AG04449 (cell line): ENCODE measurements around the gene AP4M1.

Experiments used
- CTCF ChIA-PET: fragments of 350-600 bp; formaldehyde crosslinking; extraction: SDS; loops from one replicate; lab custom pipeline; 2021; ENCODE audit warnings: antibody characterized with exemption; lab: Yijun Ruan, JAX
- POLR2A ChIA-PET: fragments of 400-600, 350-600 bp; formaldehyde crosslinking; extraction: SDS; loops from one replicate; lab custom pipeline; 2020; ENCODE audit warnings: antibody characterized with exemption, inconsistent platforms; lab: Yijun Ruan, JAX
- DNase-seq: peaks from one replicate; pipeline ENCODE4 v3.0.0-alpha.2; 2010; ENCODE audit warnings: low read depth, low spot score
- H3K4me3 ChIP-seq: 2 replicates; pipeline ENCODE4 v1.5.1; 2011; ENCODE audit warnings: low read depth, mild to moderate bottlenecking, control low read depth, low read length
- CTCF ChIP-seq: IDR thresholded peaks from one replicate; pipeline ENCODE4 v1.5.1; 2011; ENCODE audit warnings: mild to moderate bottlenecking, moderate library complexity, low read length, control low read depth, inconsistent platforms; ENCODE audit not compliant: insufficient read depth; ENCODE audit errors: missing control alignments

Gene AP4M1

GRCh38 chr7:100155553-100156317 lies 54.3 kb downstream of the AP4M1 start:
- no peak for DNase-seq
- H3K4me3 ChIP-seq = no peak overlapping the region
- ChIA-PET CTCF (interaction anchor here (0.6 to 5.1 kb wide), 2 partner anchors 9 to 24 kb away, joined by 3 to 31 read pairs; no protein-coding TSS in a partner anchor), POLR2A (interaction anchor here (1.0 kb wide), 1 partner anchor 12 kb away, joined by 5 read pairs; the partner anchor contains the start of gene GAL3ST4)
- TF ChIP-seq CTCF = no peak

GRCh38 chr7:100156331-100157068 lies 55.1 kb downstream of the AP4M1 start:
- POLR2A ChIA-PET = interaction anchor here (1.0 kb wide), 1 partner anchor 12 kb away, joined by 5 read pairs; the partner anchor contains the start of gene GAL3ST4
- H3K4me3 ChIP-seq = peak overlapping the region; percentile 10; the same call in 1 of the 2 replicates
- no peak for TF ChIP-seq CTCF
- CTCF ChIA-PET = interaction anchor here (0.6 to 5.1 kb wide), 4 partner anchors 9 to 61 kb away, joined by 3 to 31 read pairs (median 4); no protein-coding TSS in a partner anchor
- DNase-seq = no peak

GRCh38 chr7:100157069-100157333 lies 55.6 kb downstream of the AP4M1 start:
- no peak for DNase-seq
- ChIA-PET POLR2A (interaction anchor here (1.0 to 1.3 kb wide), 2 partner anchors 8 to 11 kb away, joined by 5 to 9 read pairs; partner anchors contain the start of genes GAL3ST4 and LAMTOR4), CTCF (interaction anchor here (1.2 to 5.1 kb wide), 4 partner anchors 9 to 60 kb away, joined by 3 to 31 read pairs (median 4); no protein-coding TSS in a partner anchor)
- TF ChIP-seq CTCF = no peak
- peak overlapping the region; percentile 71 for H3K4me3 ChIP-seq

GRCh38 chr7:100157334-100158228 lies 56.1 kb downstream of the AP4M1 start:
- CTCF ChIA-PET = interaction anchor here (1.1 to 5.1 kb wide), 5 partner anchors 10 to 60 kb away, joined by 3 to 31 read pairs (median 3); no protein-coding TSS in a partner anchor
- TF ChIP-seq CTCF = peak; percentile 24
- POLR2A ChIA-PET = interaction anchor here (1.3 kb wide), 1 partner anchor 9 kb away, joined by 9 read pairs; the partner anchor contains the start of gene LAMTOR4
- peak overlapping the region; percentile 71 for H3K4me3 ChIP-seq
- no peak for DNase-seq
